Measurements from ENCODE around the gene PTOV1. TPM values are rescaled to one million over a fixed set of nuclear protein-coding genes. Genes with fewer than 3 reads are reported as not detected.
"Not testable (repeated sequence)": the region's sequence is repeated elsewhere in the genome, so short reads cannot be mapped to it uniquely, and the experiment has no call there.

The PTOV1 gene
- total RNA-seq, 1 experiment from 2014 or later = 25.8 TPM

GRCh38 chr19:49816590-49816989, 34.4 kb upstream of the PTOV1 start:
- no peak for DNase-seq (ENCODE audit: extremely low read depth, low read depth)

- peak; percentile 67 for DNase-seq (ENCODE audit: extremely low read depth, low read depth)
These were observed 32.9 kb upstream of the PTOV1 start, which contains the start of gene MED25 for GRCh38 chr19:49817964-49818648. Gene MED25 (plus strand): TSS chr19:49818289. CDS start chr19:49818342, 53 bp downstream.

- no peak for DNase-seq (ENCODE audit: extremely low read depth, low read depth)
These were observed 32.1 kb upstream of the PTOV1 start for GRCh38 chr19:49818649-49819370.

DNA sequence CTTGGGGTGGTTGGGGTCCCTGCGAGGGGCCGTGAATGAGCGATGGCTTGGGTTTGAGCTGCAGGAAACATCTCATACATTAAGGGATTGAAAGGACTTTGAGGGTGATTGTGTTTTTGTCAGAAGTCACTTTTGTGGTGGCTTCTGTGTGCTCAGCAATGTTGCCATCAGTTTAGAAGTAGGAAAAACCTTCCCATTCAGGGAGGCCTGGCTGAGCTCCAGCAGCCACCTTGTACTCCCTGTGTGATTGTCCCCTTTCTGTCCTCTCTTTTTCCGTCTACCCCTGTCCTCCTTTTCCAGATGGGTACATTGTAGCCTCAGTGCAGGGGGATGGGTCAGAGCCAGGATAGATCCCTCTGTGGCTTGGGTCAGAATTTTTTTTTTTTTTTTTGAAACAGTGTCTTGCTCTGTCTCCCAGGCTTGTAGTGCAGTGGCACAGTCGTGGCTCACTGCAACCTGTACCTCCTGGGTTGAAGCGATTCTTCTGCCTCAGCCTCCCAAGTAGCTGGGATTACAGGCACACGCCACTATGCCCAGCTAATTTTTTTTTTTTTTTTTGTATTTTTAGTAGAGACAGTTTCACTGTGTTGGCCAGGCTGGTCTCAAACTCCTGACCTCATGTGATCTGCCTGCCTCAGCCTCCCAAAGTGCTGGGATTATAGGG, 31.4 kb upstream of the PTOV1 start:
- not testable (repeated sequence) for DNase-seq (ENCODE audit: extremely low read depth, low read depth)

DNA sequence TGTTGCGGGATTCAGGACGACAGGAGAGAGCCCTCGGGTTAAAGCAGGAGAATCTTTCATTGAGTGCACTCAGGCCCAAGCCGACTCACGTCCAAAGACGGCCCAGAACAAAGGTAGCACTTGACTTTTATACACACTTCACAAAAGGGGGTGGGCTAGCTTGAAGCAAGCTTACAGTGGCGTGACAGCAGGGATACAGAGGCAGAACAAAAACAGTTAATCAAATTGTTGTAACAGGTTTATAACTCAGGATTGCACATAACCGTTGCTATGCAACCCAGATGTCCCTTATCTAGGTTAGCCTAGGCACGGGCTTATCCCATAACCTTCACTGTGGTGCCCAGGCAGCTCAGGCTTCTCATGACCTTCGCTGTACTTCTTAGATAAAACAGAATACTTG, 30.8 kb upstream of the PTOV1 start:
- DNase-seq (ENCODE audit: extremely low read depth, low read depth) = no peak

- DNase-seq (ENCODE audit: extremely low read depth, low read depth) = no peak
These were observed 27.5 kb upstream of the PTOV1 start for GRCh38 chr19:49823472-49823871.

GRCh38 chr19:49824662-49825061, 26.3 kb upstream of the PTOV1 start:
- DNase-seq (ENCODE audit: extremely low read depth, low read depth) = no peak

- DNase-seq (ENCODE audit: extremely low read depth, low read depth) = no peak
These were observed 23.9 kb upstream of the PTOV1 start for GRCh38 chr19:49827034-49827433.

DNA sequence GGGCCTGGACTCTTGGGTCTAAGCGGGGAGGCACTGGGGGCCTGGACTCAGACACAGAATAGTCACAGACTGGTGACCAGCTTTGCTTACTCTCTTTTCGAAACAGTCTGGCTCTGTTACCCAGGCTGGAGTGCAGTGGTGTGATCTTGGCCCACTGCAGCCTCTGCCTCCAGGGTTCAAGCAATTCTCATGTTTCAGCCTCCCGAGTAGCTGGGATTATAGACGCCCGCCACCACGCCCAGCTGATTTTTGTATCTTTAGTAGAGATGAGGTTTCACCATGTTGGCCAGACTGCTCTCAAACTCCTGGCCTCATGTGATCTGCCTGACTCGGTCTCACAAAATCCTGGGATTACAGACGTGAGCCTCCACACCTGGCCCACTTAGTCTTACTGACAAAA, 21.8 kb upstream of the PTOV1 start:
- DNase-seq (ENCODE audit: extremely low read depth, low read depth) = no peak

- no peak for DNase-seq (ENCODE audit: extremely low read depth, low read depth)
These were observed 21.2 kb upstream of the PTOV1 start for GRCh38 chr19:49829721-49830120.

- no peak for DNase-seq (ENCODE audit: extremely low read depth, low read depth)
These were observed 20.2 kb upstream of the PTOV1 start for GRCh38 chr19:49830766-49831165.

GRCh38 chr19:49831592-49831991, 19.4 kb upstream of the PTOV1 start:
- no peak for DNase-seq (ENCODE audit: extremely low read depth, low read depth)

- DNase-seq (ENCODE audit: extremely low read depth, low read depth) = no peak
These were observed 18.4 kb upstream of the PTOV1 start for GRCh38 chr19:49832556-49832955.

GRCh38 chr19:49833599-49833998, 17.4 kb upstream of the PTOV1 start:
- DNase-seq (ENCODE audit: extremely low read depth, low read depth) = no peak

- DNase-seq (ENCODE audit: extremely low read depth, low read depth) = no peak
These were observed 15.4 kb upstream of the PTOV1 start for GRCh38 chr19:49835562-49835961.

- DNase-seq (ENCODE audit: extremely low read depth, low read depth) = no peak
These were observed 14.6 kb upstream of the PTOV1 start for GRCh38 chr19:49836176-49837008.

DNA sequence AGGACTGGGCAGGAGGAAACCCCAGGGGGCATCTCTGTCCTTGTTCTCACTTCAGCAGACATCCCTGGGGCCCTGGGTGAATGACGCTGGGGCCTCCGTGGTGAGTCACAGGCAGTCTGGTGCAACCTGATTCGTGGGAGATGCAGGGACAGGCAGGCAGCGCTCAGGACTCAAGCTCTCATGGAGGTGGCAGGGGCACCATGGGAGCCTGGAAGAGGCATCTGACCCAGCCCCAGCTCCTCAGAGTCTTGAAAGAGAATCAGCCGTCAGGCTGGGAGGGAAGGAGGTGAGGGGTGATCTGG, 14.0 kb upstream of the PTOV1 start:
- no peak for DNase-seq (ENCODE audit: extremely low read depth, low read depth)

GRCh38 chr19:49837425-49837824, 13.5 kb upstream of the PTOV1 start:
- no peak for DNase-seq (ENCODE audit: extremely low read depth, low read depth)

DNA sequence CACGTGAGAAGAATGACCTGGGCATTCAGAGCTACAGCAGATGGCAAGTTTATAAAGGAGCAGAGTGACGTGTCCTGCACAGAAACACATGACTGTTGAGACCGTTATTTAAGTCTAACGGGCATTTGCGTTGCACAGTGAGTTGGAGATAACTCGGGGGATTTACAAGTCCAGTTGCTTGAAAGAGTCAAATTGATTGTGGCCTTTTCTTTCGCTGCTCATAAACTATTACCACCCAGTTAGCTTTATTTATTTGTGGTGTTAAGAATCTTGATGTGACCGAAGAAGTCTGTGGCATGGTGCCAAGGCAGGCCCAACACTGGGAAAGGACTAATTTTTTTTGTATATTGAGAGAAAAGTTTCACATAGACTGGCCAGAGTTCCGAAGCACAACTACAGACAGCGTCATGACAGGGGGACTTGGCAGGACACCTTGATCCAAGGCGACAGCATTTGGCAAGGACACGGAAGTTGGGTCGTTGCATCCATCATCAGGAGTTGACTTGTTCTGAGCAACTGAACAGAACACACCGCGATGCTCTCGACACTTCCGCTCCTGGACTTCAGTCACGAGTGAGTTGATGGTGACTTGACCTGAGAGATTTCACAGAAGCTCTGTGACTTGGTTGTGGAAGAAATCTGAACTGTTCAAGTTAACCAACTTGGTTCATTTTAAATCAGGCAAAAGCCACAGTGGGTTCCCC, 11.9 kb upstream of the PTOV1 start:
- no peak for DNase-seq (ENCODE audit: extremely low read depth, low read depth)

DNA sequence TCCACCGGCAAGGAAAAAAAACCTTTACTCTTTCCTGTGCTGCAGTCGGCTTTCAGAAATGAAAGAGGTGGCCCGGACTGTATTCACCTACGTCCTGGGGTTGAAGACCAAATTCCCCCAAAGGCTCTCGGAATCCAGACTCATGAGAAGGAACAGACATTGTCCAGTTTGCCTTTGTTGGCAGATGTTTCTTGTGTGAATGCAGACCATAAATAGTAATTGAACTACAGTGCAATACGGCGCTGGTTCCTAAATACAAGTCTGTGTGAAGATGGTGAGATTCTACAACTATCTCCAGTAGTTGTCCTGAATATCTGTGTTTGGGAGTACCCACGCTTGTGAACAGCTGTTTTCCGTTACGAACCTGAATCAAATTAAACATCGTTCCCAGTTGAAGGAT, 11.2 kb upstream of the PTOV1 start:
- no peak for DNase-seq (ENCODE audit: extremely low read depth, low read depth)
